Measurements from ENCODE around the gene PKP1.
"Not testable (repeated sequence)": the region's sequence is repeated elsewhere in the genome, so short reads cannot be mapped to it uniquely, and the experiment has no call there.

PKP1 gene

GRCh38 chr1:201282931-201283829 lies at the start of gene PKP1:
Gene PKP1, plus strand, starts transcription at chr1:201283506. Its CDS starts 197 bp downstream, at chr1:201283703.
- DNase-seq = peak; percentile 73

- DNase-seq = not testable (repeated sequence)
Observed at GRCh38 chr1:201239646-201240045, 43.7 kb upstream of the PKP1 start.

- no peak for DNase-seq
Observed at GRCh38 chr1:201240171-201240570, 43.1 kb upstream of the PKP1 start.

- DNase-seq = no peak
Observed at GRCh38 chr1:201241736-201242135, 41.6 kb upstream of the PKP1 start.

DNA sequence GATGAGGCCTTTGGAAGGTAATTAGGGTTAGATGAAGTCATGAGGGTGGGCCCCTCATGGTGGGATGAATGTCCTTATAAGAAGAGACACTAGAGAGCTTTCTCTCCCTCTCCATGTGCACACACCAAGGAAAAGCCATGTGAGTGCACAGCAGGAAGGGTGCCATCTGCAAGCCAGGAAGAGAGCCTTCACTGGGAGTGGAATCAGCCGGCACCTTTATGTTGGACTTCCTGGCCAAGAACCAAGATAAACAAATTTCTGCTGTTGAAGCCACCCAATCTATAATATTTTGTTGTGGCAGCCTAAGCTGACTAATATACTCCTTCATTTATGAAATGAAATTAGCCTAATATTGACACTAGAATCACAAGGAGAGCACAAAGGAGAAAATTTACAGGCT lies 38.2 kb upstream of the PKP1 start:
- DNase-seq = no peak

DNA sequence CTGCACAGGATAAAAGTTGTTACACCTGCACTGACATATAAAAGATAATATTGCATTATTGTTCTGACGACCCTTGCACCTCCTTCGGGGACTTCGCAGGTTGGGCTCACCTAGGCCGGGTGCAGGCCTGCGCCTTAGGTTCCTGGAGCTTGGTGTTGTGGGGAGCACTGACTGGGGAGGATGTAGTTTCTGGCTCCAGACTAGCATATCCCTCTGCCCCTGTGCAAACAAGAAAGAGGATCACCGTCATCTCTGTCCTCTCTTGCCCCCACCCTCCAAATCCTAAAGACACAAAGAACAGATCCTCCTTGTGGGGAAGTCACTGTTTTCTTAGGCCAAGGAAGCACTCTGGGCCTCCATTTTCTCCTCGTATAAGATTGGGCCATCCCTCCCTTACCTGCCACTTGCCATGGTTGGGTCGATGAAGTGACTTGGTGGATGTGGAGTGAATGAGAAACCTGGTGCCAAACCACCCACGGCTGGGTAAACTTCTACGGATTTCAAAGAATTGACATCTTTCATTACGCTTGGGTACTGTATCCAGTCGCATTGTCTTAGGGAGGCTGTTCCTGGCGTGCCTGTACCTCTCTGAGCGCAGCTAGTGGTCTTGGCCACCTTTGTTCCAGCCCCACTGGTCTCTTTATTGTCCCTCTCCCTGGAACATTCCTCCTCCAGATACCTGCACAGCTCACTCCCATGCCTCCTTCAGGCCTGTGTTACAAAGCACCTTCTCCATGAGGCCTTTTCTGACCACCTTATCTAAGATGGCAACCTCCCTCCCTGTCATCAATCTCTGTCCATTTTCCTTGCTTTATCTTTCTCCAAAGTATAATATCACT lies 34.4 kb upstream of the PKP1 start:
- no peak for DNase-seq

- DNase-seq = no peak
Observed at GRCh38 chr1:201250326-201251011, 32.8 kb upstream of the PKP1 start.

- DNase-seq = no peak
Observed at GRCh38 chr1:201251411-201251810, 31.9 kb upstream of the PKP1 start.

- DNase-seq = peak; percentile 15
Observed at GRCh38 chr1:201251851-201252430, 31.4 kb upstream of the PKP1 start.

DNA sequence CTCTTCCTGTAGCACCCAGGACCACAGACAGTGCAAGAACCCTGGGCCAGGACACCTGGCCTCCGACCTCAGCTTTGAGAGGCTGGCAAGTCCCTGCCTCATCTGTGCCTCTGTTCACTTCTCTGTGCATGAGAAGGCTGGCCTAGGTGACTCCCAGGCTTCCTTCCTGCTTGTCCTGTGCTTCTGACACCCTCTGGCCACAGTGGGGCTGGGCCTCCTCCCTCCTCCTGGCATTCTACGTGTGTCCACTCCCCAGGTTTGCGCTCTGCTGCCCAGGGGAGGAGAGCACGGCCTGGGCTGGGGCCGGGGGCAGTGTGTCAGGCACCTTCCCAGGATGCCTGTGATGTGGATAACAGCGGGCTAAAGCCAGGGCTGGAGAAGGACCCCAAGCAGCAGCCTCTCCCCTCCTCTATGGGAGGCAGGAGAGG lies 30.3 kb upstream of the PKP1 start:
- DNase-seq = no peak

GRCh38 chr1:201253411-201253810 lies 29.9 kb upstream of the PKP1 start:
- no peak for DNase-seq

DNA sequence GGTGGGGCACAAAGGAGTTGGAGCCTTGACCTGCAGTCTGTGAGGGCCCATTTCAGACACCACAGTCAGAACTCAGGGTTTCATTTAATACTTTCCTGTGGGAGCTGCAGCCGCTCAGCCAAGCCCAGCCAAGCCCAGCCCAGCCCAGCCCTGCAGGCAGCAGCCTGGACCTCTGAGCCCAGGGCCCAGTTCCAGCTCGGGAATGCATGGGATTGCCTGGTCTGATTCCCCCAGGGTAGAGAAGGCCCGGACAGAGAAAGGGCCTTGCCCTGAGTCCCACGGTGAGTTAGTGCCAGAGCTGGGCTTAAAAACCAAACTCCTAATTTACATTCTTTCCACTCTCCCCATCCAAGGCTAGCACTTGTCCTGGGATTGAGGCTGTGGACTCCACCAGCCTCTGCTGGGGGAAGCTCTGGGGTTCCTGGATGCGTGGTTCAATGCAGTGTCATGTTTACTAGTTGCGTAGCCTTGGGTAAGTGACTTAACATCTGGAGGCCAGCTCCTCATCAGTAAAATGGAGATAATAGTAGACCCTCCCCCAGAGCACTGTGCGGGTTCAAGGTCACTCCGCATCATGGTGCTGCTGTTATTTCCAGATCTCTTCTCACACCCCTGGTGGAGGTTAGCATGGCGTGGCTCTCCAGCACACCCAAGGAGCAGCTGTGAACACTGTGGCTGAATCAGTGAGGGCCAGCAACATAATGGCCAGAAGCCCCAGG lies 29.2 kb upstream of the PKP1 start:
- no peak for DNase-seq

GRCh38 chr1:201254625-201255478 lies 28.5 kb upstream of the PKP1 start:
- peak; percentile 67 for DNase-seq

- DNase-seq = no peak
Observed at GRCh38 chr1:201255479-201256362, 27.6 kb upstream of the PKP1 start.

GRCh38 chr1:201258132-201258531 lies 25.2 kb upstream of the PKP1 start:
- not testable (repeated sequence) for DNase-seq

GRCh38 chr1:201258763-201259230 lies 24.5 kb upstream of the PKP1 start:
- no peak for DNase-seq

GRCh38 chr1:201259476-201260235 lies 23.6 kb upstream of the PKP1 start:
- DNase-seq = no peak

- peak; percentile 75 for DNase-seq
Observed at GRCh38 chr1:201260236-201260590, 23.1 kb upstream of the PKP1 start.

DNA sequence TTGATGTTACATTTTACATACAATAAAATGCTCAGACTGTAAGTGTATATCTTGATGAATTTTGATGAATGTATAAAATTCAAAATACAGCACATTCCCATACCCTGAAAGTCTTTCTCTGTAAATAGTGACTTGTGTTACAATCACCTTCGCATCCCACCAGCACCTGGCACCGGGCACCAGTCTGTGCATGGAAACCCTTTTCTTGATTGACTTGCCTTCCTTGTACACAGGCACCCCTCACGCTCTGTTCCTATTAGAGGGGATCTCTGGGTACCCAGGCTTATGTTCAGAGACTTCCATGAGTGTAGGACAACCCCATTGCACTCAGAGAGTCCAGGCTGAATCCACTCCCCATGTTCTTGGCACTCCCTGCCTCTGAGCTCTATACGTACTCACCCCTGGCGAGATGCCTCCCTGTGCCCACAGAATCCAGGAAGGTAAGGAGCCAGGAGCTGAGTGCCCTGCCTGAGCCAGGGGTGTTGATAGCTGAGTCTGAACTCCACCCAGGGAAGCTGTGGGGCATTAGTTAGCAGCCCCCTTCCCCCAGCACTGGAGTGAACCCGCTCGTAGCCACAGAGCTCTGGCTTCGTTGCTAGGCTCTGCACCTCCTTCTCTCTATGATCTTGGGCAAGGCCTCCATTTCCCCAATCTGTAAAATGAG lies 22.5 kb upstream of the PKP1 start:
- no peak for DNase-seq

Measured in right hindlimb (tissue), 1 donor.